Stimulated activated CD4-positive, alpha-beta T cell treated with anti-CD3 and anti-CD28 coated beads, Interleukin-15, amount 100 ng/mL, for 1 hour (primary cell): ENCODE data around the gene PDGFA.

Experiments
- DNase-seq, 2 donors: peaks; one replicate each; pipeline ENCODE4 v3.0.0-alpha.2; 2020; ENCODE audit warnings: low read depth in 1 of 2, low spot score in 1 of 2

PDGFA gene

GRCh38 chr7:474605-475424 lies 44.8 kb downstream of the PDGFA start:
- no peak for DNase-seq

- no peak for DNase-seq
These were observed 45.6 kb downstream of the PDGFA start for GRCh38 chr7:473870-474604.

- no peak for DNase-seq
These were observed 46.4 kb downstream of the PDGFA start for GRCh38 chr7:473211-473734.

- DNase-seq: no peak
These were observed 47.0 kb downstream of the PDGFA start for GRCh38 chr7:472640-472957.

GRCh38 chr7:471866-472639 lies 47.6 kb downstream of the PDGFA start:
- DNase-seq: no peak

- DNase-seq: no peak
These were observed 48.3 kb downstream of the PDGFA start for GRCh38 chr7:471191-471865.

- DNase-seq: no peak
These were observed 50.1 kb downstream of the PDGFA start for GRCh38 chr7:469563-469961.

- DNase-seq: no peak
These were observed 50.7 kb downstream of the PDGFA start for GRCh38 chr7:468681-469562.

- DNase-seq: no peak
These were observed 51.6 kb downstream of the PDGFA start for GRCh38 chr7:467856-468545.

- DNase-seq: no peak
These were observed 52.2 kb downstream of the PDGFA start for GRCh38 chr7:467393-467828.

- no peak for DNase-seq
These were observed 53.0 kb downstream of the PDGFA start for GRCh38 chr7:466465-467191.

GRCh38 chr7:465710-466400 lies 53.8 kb downstream of the PDGFA start:
- no peak for DNase-seq

- no peak for DNase-seq
These were observed 54.9 kb downstream of the PDGFA start for GRCh38 chr7:464454-465401.

GRCh38 chr7:463817-464453 lies 55.7 kb downstream of the PDGFA start:
- no peak for DNase-seq

GRCh38 chr7:463362-463781 lies 56.3 kb downstream of the PDGFA start:
- no peak for DNase-seq
